ENCODE measurements around the gene CCNT2. TPM values are rescaled to one million over a fixed set of nuclear protein-coding genes. Genes with fewer than 3 reads are reported as not detected.
A peak's percentile ranks its signal among the peaks of the same experiment; 100 is the strongest.
"Not testable (repeated sequence)": the region's sequence is repeated elsewhere in the genome, so short reads cannot be mapped to it uniquely, and the experiment has no call there.

The CCNT2 gene
- 20.9 TPM for total RNA-seq
- long read RNA-seq, full-length matches to known transcripts = 23 of 29 reads
- long read RNA-seq, partial matches to known transcripts = 1 of 29 reads
- long read RNA-seq, other reads (novel, unspliced or antisense) = 5 of 29 reads

DNA sequence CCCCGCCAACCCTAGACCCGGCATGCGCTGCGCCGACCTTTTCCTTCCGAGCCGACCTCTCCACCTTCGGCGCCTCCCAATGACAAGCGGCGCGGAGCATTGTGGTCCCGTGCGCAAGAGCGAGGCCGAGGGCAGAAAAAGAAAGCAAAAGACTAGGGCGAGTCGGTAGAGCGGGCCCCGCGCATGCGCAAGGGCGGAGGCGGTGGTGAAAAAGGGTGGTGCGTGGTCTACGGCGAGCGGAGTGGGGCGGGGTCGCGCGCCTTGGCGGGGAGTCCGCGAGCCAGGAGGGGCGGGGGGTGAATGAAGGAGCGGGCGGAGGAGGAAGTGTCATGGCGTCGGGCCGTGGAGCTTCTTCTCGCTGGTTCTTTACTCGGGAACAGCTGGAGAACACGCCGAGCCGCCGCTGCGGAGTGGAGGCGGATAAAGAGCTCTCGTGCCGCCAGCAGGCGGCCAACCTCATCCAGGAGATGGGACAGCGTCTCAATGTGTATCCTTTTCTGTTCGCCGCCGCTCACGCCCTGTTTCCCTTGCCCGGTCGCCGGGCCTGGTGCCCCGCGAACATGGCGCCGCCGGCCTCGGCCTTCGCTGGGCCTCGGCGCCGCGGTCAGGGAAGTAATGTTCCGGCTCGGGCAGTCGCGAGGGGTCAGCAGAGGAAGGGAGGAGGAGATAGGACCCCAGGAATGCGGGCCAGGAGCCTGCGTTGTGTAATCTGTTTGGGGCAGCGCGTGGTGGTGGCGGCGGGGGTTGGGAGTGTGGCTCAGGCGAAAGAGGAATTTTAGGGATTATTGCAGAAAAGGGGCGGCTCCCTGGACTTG lies at the start of gene CCNT2:
CCNT2 (plus strand) TSS at position 297 of the 815 bp plus-strand sequence; CDS start at position 330, 33 bp downstream.
- DNase-seq (peak; percentile 100), ATAC-seq (peak; percentile 92)
- intact Hi-C loops (cut with micrococcal nuclease) = no loop called here

- ATAC-seq (peak; percentile 96), DNase-seq (peak; percentile 51)
- intact Hi-C loops (cut with micrococcal nuclease) = no loop called here
Observed at GRCh38 chr2:134869946-134870736, 48.5 kb upstream of the CCNT2 start.

- DNase-seq (no peak), ATAC-seq (no peak)
- intact Hi-C loops (cut with micrococcal nuclease) = no loop called here
Observed at GRCh38 chr2:134873152-134873551, 45.5 kb upstream of the CCNT2 start.

DNA sequence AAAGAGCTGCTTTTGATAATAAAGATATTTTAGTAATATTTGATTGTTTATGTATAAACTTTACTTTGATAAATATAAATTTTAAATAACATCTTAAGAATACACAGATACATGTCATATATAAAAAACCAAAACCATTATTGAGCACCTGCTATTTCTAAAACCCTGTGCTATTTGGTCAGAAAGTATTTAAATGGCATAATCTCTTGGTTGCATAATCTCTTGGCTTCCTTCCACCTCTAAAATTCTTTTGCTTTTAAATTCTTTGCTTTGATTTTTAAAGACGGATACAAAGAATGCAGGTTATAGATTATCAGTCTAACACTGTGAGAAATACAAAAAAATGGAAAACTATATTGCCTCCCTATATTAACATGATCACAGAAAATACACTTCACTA lies 43.3 kb upstream of the CCNT2 start:
- DNase-seq (no peak), ATAC-seq (no peak)
- intact Hi-C loops (cut with micrococcal nuclease) = no loop called here

- no peak for ATAC-seq
- DNase-seq = no peak
- intact Hi-C loops (cut with micrococcal nuclease) = no loop called here
Observed at GRCh38 chr2:134882773-134883172, 35.8 kb upstream of the CCNT2 start.

DNA sequence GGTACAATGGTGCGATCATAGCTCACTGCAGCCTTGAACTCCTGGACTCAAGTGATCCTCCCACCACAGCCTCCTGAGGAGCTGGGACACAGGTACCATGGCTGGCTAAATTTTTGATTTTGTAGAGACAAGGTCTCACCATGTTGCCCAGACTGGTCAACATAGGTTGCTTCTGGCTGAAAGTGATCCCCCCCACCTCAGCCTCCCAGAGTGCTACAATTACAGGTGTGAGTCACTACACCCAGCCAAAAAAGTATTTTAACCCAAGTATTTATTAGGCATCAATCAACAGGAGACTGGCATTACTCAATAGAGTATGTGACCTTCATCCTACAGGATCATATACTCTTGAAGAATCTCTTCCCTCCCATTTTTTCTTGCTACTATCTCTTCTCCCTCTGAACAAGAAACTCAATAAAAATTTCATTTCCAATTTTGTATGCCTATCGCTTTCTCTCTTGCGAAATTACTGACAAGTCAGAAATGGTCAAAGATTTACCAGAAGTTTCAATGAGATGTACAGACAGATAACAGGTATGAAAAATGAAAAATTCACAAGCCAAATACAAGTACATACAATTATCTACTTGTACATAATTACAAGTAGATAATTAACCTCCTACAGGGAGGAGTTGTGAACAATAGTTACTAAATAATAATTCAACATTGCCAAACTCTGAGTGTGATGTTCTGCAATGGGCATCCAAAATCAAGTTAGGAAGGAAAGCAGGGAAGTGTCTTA lies 34.9 kb upstream of the CCNT2 start:
- ATAC-seq (no peak), DNase-seq (no peak)
- intact Hi-C loops (cut with micrococcal nuclease) = no loop called here

DNA sequence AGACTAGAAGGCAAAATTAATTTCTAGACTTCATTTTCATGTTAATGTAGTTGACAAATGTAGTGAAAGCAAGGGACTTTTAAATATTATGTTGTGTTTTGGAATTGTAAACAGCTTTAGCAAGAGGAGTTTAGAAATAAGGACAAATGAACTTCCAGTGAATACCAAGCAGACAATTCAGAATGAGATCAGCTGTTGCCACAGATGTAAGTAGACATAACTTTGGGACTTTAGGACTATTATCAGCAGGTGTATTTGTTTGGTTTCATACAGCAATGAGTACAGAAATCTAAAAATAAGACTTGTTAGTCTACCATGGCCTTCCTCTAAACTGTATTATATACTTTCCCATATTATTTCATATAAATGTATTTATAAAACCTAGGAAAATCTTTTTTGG lies 34.2 kb upstream of the CCNT2 start:
- ATAC-seq = no peak
- DNase-seq = no peak
- intact Hi-C loops (cut with micrococcal nuclease) = no loop called here

- intact Hi-C loops (cut with micrococcal nuclease) = no loop called here
Observed at GRCh38 chr2:134892282-134893035, 26.2 kb upstream of the CCNT2 start.

GRCh38 chr2:134897932-134898331 lies 20.7 kb upstream of the CCNT2 start:
- intact Hi-C loops (cut with micrococcal nuclease) = loop anchor here (5.0 kb wide), 1 partner anchor 446 kb away; no protein-coding TSS in a partner anchor
- ATAC-seq = no peak
- DNase-seq = no peak

More at GRCh38 chr2:134892282-134893035, 26.2 kb upstream of the CCNT2 start:
- DNase-seq (no peak), ATAC-seq (no peak)

DNA sequence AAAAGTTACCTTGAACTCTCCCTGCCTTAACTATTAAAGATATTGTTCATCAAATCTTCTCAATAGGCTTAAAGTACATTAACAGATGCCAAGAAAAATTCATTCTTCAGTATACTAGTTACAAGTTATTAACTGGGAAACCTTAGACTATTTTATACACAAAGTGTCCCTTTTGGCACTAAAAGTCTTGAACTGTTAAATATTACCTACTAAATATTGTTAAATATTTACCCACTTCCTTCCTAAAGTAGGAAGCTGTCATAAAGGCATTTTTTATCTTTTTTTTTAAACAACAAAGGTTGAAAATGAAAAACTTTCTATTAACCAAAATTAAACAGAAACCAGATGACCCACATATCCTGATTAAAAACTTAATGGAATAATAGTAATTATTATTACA lies 19.4 kb upstream of the CCNT2 start:
- intact Hi-C loops (cut with micrococcal nuclease) = loop anchor here (5.0 kb wide), 1 partner anchor 447 kb away; no protein-coding TSS in a partner anchor
- DNase-seq (no peak), ATAC-seq (no peak)

DNA sequence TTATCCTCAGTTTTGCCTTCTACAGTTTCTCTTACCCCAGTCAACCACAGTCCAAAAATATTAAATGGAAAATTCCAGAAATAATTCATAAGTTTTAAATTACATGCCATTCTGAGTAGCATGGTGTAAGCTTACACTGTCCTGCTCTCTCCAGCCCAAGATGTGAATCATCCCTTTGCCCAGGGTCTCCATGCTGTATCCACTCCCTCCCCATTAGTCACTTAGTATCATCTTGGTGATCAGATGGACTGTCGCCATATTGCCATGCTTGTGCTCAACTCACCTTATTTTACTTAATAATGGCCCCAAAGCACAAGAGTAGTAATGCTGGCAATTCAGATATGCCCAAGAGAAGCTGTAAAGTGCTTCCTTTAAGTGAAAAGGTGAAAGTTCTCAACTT lies 18.5 kb upstream of the CCNT2 start:
- intact Hi-C loops (cut with micrococcal nuclease) = no loop called here
- ATAC-seq (no peak), DNase-seq (no peak)

DNA sequence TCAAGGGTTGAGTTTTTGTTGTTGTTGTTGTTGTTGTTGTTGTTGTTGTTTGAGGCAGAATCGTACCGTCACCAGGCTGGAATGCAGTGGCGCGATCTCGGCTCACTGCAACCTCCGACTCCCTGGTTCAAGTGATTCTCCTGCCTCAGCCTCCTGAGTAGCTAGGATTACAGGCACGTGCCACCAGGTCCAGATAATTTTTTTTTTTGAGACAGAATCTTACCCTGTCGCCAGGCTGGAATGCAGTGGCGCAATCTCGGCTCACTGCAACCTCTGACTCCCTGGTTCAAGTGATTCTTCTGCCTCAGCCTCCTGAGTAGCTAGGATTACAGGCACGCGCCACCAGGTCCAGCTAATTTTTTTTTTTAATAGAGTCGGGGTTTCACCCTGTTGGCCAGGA lies 14.9 kb upstream of the CCNT2 start:
- ATAC-seq; intact Hi-C loops (cut with micrococcal nuclease); DNase-seq: not testable (repeated sequence)

GRCh38 chr2:134905168-134905567 lies 13.5 kb upstream of the CCNT2 start:
- intact Hi-C loops (cut with micrococcal nuclease) = no loop called here
- no peak for ATAC-seq
- DNase-seq = no peak

DNA sequence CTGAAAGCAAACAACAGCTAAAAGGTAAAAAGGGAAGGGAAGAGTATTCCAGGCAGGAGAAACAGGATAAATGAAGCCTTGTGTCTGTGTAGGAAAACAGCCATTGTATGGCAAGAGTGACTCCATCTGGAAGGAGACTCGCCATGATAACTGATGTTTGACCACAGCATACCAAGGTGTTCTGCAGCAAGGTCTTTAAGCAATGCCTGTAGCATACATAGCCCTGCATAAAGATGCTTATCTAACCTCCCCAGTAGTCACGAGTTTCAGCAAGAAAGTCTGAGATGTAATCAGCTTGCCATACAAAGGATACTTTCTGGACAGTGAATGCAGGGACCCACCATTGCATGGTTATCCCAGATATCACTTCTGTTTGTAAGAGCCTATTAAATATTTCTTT lies 11.9 kb upstream of the CCNT2 start:
- no peak for DNase-seq
- ATAC-seq = no peak
- intact Hi-C loops (cut with micrococcal nuclease) = no loop called here

- intact Hi-C loops (cut with micrococcal nuclease); ATAC-seq; DNase-seq: not testable (repeated sequence)
Observed at GRCh38 chr2:134907441-134908116, 11.0 kb upstream of the CCNT2 start.

- no peak for ATAC-seq
- intact Hi-C loops (cut with micrococcal nuclease) = no loop called here
- no peak for DNase-seq
Observed at GRCh38 chr2:134910763-134911399, 7.7 kb upstream of the CCNT2 start.

DNA sequence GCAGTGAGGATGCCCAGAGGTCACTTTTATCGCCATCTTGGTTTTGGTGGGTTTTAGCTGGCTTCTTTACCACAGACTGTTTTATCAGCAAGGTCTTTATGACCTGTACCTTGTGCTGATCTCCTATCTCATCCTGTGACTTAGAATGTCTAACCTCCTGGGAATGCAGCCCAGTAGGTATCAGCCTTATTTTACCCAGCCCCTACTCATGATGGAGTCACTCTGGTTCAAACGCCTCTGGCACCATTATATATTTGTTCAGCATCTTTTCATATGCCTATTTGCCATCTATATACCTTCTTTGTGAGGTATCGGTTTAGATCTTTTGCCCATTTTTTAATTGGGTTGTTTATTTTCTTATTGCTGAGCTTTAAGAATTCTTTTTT lies 7.2 kb upstream of the CCNT2 start:
- intact Hi-C loops (cut with micrococcal nuclease) = no loop called here

GRCh38 chr2:134912361-134912760 lies 6.3 kb upstream of the CCNT2 start:
- ATAC-seq = no peak
- DNase-seq = no peak
- intact Hi-C loops (cut with micrococcal nuclease) = no loop called here

More for the DNA sequence above, 7.2 kb upstream of the CCNT2 start:
- DNase-seq (no peak), ATAC-seq (no peak)

All from left ventricle myocardium superior (tissue), 1 donor.